Stomach (tissue), 4 donors: Measurements from ENCODE around the gene UBXN4.

ENCODE experiments used
- CTCF ChIP-seq, 7 experiments: fragments of 450-650 bp in 4 of 7; fragments of 200-600 bp in 3 of 7; sonication (generic) in 3 of 7; IDR thresholded peaks; one replicate each; pipeline ENCODE4 v1.5.1; 2016 to 2019; ENCODE audit warnings: antibody characterized with exemption in 7 of 7, control low read depth in 2 of 7, mild to moderate bottlenecking in 1 of 7
- EP300 ChIP-seq: sonication (generic); formaldehyde crosslinking; IDR thresholded peaks from one replicate; pipeline ENCODE4 v1.6.1; 2017; ENCODE audit warnings: antibody characterized with exemption

GRCh38 chr2:135822855-135823254 is 81.2 kb downstream of the UBXN4 start:
- TF ChIP-seq EP300 (no peak), CTCF (IDR thresholded peaks at IDR 0.05) (no peak)
